ENCODE data around the gene TUBB2B.

- TF ChIP-seq CTCF (IDR thresholded peaks at IDR 0.05) = no peak
- TF ChIP-seq EP300 (IDR thresholded peaks at IDR 0.05) = no peak
- TF ChIP-seq POLR2A (IDR thresholded peaks at IDR 0.05) = no peak
These were observed 15.8 kb downstream of the TUBB2B start for GRCh38 chr6:3211681-3212080.

All from suprapubic skin (tissue), 3 donors.